Pancreas (tissue), 10 donors: ENCODE measurements around the gene OBSCN. TPM values are rescaled to one million over a fixed set of nuclear protein-coding genes. Genes with fewer than 3 reads are reported as not detected.
A peak's percentile ranks its signal among the peaks of the same experiment; 100 is the strongest.

Experiments
- ATAC-seq, 4 donors: fragments of 200-7000 bp; cut with Tn5 transposase; one replicate each; pipeline versions ENCODE4 v1.8.0 to v1.9.1; 2020; ENCODE audit warnings: mild to moderate bottlenecking in 4 of 4, moderate library complexity in 4 of 4
- DNase-seq, 6 donors: peaks; one replicate each; pipeline ENCODE4 v3.0.0-alpha.2; 2020
- FAIRE-seq: peaks from 2 replicates; lab custom pipeline; 2012; peaks lifted over from hg19 to GRCh38; lab: Jason Lieb, UNC
- H3K27ac ChIP-seq, 4 donors: fragments of 200-600 bp; sonication (generic); 1 replicate in 3 of 4; 2 replicates in 1 of 4; pipeline versions ENCODE4 v1.5.0 to v1.8.0; 2020
- H3K27me3 ChIP-seq, 4 donors: fragments of 200-600 bp; one replicate each; pipeline ENCODE4 v1.8.0; 2021
- H3K36me3 ChIP-seq, 3 donors: fragments of 200-600 bp; sonication (generic) in 1 of 3; one replicate each; pipeline versions ENCODE4 v1.5.0 to v1.8.0; 2020 to 2021
- H3K4me1 ChIP-seq, 3 donors: fragments of 200-600 bp; one replicate each; pipeline ENCODE4 v1.8.0; 2021
- H3K4me3 ChIP-seq, 4 donors: fragments of 200-600 bp; sonication (generic) in 2 of 4; one replicate each; pipeline versions ENCODE4 v1.5.0 to v1.8.0; 2020 to 2021
- H3K9me3 ChIP-seq, 4 donors: fragments of 200-600 bp; one replicate each; pipeline ENCODE4 v1.8.0; 2021
- WGBS, 2 donors: extraction: QIAGEN DNeasy Blood & Tissue Kit; methylation state at CpG; one replicate each; pipeline ENCODE4 v1.1.7; 2013; 5-methylcytosine and 5-hydroxymethylcytosine counted together
- intact Hi-C, 3 donors: fragments of 100-400 bp; cut with DNase I; formaldehyde crosslinking; loops; one replicate each; pipeline versions ENCODE4 v1.11.1 to v1.14.2; 2022
- polyA plus RNA-seq, 2 donors: library from polyadenylated mRNA; stranded (reverse); fragments of 200-250 nt; gene quantifications; one replicate each; pipeline ENCODE4 v1.2.3, GENCODE V29; 2013
- total RNA-seq, 6 donors: library from RNA; stranded (reverse); fragmentation: NEBNext Ultra II Directional in 4 of 6; extraction: Animal tissue kit (Norgen Biotek cat#: 25700) in 4 of 6; gene quantifications; one replicate each; pipeline versions ENCODE4 v1.2.1 to v1.2.4, GENCODE V29; 2021 to 2023
- TF ChIP-seq, protein P1 (sequence below), 4 donors: fragments of 200-600 bp; sonication (generic) in 3 of 4; IDR thresholded peaks; one replicate each; pipeline versions ENCODE4 v1.5.0 to v1.8.0; 2021; ENCODE audit warnings: antibody characterized with exemption in 4 of 4
- donor health status: healthy with polysubstance abuse.
- donor health status: DM: no; HTN: no; CAD: no; lungs with moderate emphysema.
- donor health status: DM: no; HTN: no; CAD: no.
- donor health status: control.
- donor health status: control.
- donor health status: Bipolar disorder and iron deficiency.
- donor health status: DM: yes; HTN: yes; CAD: no.
- donor health status: DM: no; HTN: no; CAD: no.
- donor health status: DM: no; HTN: no; CAD: no.
- donor health status: DM: yes; HTN: yes; CAD: no.

The OBSCN gene
- total and polyA plus RNA-seq, 8 donors: 7.9 to 61.4 (median 11.3) TPM

- Histone ChIP-seq H3K9me3 (no peaks in the 10 kb centered on the region), H3K4me3 (peak overlapping the region in 2 of 4 donors; percentile 13 to 17), H3K36me3 (peaks cover 0 to 5% (median 0%) of the 10 kb centered on the region in 3 donors), H3K4me1 (no peaks in the 10 kb centered on the region), H3K27me3 (no peaks in the 10 kb centered on the region), H3K27ac (peak overlapping the region in 3 of 4 donors; percentile 35 to 46 (median 39))
- FAIRE-seq (no peak), DNase-seq (peak; percentile 22 to 81 (median 54)), ATAC-seq (peak; percentile 66 to 83 (median 82))
- intact Hi-C loops: no loop called here
- TF ChIP-seq, protein P1, sequence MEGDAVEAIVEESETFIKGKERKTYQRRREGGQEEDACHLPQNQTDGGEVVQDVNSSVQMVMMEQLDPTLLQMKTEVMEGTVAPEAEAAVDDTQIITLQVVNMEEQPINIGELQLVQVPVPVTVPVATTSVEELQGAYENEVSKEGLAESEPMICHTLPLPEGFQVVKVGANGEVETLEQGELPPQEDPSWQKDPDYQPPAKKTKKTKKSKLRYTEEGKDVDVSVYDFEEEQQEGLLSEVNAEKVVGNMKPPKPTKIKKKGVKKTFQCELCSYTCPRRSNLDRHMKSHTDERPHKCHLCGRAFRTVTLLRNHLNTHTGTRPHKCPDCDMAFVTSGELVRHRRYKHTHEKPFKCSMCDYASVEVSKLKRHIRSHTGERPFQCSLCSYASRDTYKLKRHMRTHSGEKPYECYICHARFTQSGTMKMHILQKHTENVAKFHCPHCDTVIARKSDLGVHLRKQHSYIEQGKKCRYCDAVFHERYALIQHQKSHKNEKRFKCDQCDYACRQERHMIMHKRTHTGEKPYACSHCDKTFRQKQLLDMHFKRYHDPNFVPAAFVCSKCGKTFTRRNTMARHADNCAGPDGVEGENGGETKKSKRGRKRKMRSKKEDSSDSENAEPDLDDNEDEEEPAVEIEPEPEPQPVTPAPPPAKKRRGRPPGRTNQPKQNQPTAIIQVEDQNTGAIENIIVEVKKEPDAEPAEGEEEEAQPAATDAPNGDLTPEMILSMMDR (IDR thresholded peaks at IDR 0.05): no peak
- WGBS, 2 donors: 72 to 75% methylated on average over 39 to 40 of the region's 40 CpGs
Observed at GRCh38 chr1:228315945-228316588, 108.2 kb downstream of the OBSCN start.

DNA sequence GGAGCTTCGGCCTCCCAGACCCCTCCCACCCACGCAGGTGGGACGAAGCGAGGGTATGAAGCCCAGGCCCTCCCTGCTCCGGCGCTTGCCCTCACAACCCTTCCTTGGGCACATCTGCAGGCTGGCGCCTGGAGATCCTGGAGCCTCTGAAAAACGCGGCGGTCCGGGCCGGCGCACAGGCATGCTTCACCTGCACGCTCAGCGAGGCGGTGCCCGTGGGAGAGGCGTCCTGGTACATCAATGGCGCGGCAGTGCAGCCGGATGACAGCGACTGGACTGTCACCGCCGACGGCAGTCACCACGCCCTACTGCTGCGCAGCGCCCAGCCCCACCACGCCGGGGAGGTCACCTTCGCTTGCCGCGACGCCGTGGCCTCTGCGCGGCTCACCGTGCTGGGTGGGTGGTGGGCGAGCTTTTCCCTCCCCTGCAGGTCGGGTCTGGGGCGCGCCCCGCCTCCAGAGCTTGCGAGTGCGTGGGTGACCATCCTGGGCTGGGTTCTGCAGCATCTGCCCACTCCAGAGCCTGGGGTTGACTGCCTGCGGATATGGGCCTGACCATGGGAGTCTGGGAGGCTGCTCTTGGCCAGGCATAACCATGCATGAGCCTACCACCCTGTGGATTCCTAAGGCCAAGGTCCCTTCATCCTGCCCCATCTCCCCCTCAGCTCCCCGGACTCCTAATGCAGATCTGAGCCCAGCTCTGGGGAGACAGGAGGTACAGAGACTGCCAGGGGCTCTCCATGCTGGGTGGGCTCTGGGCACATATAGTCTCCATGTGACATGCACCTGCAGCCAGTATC, 108.9 kb downstream of the OBSCN start:
- ATAC-seq (no peak), FAIRE-seq (no peak), DNase-seq (peak in 5 of 6 donors; percentile 8 to 70 (median 11))
- Histone ChIP-seq H3K4me1 (no peaks in the 10 kb centered on the region), H3K36me3 (peaks cover 0 to 5% (median 0%) of the 10 kb centered on the region in 3 donors), H3K27ac (no peak overlapping the region), H3K9me3 (no peaks in the 10 kb centered on the region), H3K27me3 (no peaks in the 10 kb centered on the region), H3K4me3 (peak overlapping the region in 1 of 4 donors; percentile 17)
- intact Hi-C loops: no loop called here
- TF ChIP-seq, protein P1 (IDR thresholded peaks at IDR 0.05): no peak
- 91 to 94% methylated on average over 43 to 47 of the region's 47 CpGs for WGBS, 2 donors

DNA sequence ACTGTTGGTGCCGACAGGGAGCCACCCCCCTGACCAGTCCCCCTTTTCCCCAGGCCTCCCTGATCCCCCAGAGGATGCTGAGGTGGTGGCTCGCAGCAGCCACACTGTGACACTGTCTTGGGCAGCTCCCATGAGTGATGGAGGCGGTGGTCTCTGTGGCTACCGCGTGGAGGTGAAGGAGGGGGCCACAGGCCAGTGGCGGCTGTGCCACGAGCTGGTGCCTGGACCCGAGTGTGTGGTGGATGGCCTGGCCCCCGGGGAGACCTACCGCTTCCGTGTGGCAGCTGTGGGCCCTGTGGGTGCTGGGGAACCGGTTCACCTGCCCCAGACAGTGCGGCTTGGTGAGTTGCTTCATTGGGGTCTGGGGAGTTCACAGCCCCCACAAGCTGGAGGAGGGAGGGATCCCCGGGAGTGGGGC, 109.6 kb downstream of the OBSCN start:
- Histone ChIP-seq H3K9me3 (no peaks in the 10 kb centered on the region), H3K27ac (no peak overlapping the region), H3K4me3 (no peak overlapping the region), H3K4me1 (no peaks in the 10 kb centered on the region), H3K27me3 (no peaks in the 10 kb centered on the region), H3K36me3 (peaks cover 0 to 5% (median 0%) of the 10 kb centered on the region in 3 donors)
- ATAC-seq (no peak), FAIRE-seq (no peak), DNase-seq (peak in 3 of 6 donors; percentile 11 to 44 (median 12))
- TF ChIP-seq, protein P1 (IDR thresholded peaks at IDR 0.05): no peak
- 88 to 89% methylated on average over 14 of the region's 14 CpGs for WGBS, 2 donors
- intact Hi-C loops: no loop called here

GRCh38 chr1:228317891-228318810, 110.3 kb downstream of the OBSCN start:
- Histone ChIP-seq H3K36me3 (peaks cover 0 to 5% (median 0%) of the 10 kb centered on the region in 3 donors), H3K27ac (no peak overlapping the region), H3K9me3 (no peaks in the 10 kb centered on the region), H3K4me1 (no peaks in the 10 kb centered on the region), H3K27me3 (no peaks in the 10 kb centered on the region), H3K4me3 (no peak overlapping the region)
- ATAC-seq (no peak), FAIRE-seq (no peak), DNase-seq (peak in 4 of 6 donors; percentile 3 to 68 (median 28))
- TF ChIP-seq, protein P1 (IDR thresholded peaks at IDR 0.05): no peak
- 88 to 92% methylated on average over 16 of the region's 16 CpGs for WGBS, 2 donors
- intact Hi-C loops: no loop called here
